Stimulated activated CD4-positive, alpha-beta T cell treated with anti-CD3 and anti-CD28 coated beads, Interleukin-4, amount 100 ng/mL, for 48 hours (primary cell): ENCODE measurements around the gene IGFL3.
A peak's percentile ranks its signal among the peaks of the same experiment; 100 is the strongest.

Source experiments
- DNase-seq, 2 donors: peaks; one replicate each; pipeline ENCODE4 v3.0.0-alpha.2; 2020; ENCODE audit warnings: low read depth in 2 of 2

Gene IGFL3

GRCh38 chr19:46076951-46077814, 47.3 kb downstream of the IGFL3 start:
- peak; percentile 20 to 32 for DNase-seq

DNA sequence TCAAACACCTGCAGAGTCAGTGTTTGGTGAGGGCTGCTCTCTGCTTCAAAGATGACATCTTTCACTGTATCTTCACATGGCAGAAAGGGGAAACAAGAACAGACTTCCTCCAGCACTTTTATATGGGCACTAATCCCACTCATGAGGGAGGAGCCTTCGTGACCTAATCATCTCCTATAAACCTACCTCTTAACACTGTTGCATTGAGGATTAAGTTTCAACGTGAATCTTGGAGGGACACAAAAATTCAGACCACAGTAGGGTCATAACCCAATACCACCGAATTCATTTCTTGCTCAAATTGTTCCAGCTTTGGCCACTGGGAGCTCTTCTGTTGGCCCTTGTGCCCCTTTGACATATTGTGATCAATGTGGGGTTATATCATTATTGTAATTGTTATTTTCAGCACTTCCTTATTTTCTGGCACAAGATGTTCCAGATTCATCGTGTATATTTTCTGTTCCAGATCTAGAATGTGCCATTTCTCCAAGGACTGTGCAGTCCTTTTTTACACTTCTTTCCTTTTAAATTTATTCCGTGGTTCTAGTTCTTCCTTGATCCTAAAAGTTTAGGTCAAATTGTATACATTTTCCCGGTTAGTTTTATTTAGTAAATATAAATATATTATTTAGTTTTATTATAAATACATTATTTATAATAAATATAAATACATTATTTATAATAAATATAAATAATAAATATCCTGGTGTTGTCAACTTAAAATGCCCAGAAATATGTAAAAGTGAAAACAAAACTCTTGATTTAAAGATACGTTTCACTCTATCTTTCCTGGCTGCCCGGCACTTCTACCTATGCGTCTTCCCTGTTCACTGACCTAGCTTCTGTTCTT, 48.2 kb downstream of the IGFL3 start:
- no peak for DNase-seq

GRCh38 chr19:46073268-46073922, 51.1 kb downstream of the IGFL3 start:
- DNase-seq, result no peak
